ENCODE measurements around the gene SFMBT2. TPM values are rescaled to one million over a fixed set of nuclear protein-coding genes. Genes with fewer than 3 reads are reported as not detected.

The SFMBT2 gene
- total and polyA plus RNA-seq, 2 of the 13 experiments (the other 11 are each of a cell fraction or from before 2014, with no cell fraction given), result 0.01 to 0.02 TPM

DNA sequence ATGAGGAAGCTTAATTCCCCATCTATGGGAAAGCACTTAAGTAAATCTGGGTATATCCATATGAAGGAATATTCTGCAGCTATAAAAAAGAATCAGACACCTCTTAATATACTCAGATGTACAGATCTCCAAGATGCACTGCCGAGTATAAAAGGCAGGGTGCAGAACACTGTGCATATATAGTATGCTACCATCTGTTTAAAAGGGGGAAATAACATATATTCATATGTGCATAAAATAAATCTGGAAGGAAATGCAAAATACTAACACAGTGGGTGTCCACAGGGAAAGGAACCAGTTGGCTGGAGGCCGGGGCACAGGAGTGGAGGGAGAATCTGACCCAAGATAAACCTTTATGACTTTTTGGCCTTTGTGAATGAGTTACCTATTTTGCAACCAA lies 201.4 kb downstream of the SFMBT2 start (continued):
- TF ChIP-seq, protein P1, sequence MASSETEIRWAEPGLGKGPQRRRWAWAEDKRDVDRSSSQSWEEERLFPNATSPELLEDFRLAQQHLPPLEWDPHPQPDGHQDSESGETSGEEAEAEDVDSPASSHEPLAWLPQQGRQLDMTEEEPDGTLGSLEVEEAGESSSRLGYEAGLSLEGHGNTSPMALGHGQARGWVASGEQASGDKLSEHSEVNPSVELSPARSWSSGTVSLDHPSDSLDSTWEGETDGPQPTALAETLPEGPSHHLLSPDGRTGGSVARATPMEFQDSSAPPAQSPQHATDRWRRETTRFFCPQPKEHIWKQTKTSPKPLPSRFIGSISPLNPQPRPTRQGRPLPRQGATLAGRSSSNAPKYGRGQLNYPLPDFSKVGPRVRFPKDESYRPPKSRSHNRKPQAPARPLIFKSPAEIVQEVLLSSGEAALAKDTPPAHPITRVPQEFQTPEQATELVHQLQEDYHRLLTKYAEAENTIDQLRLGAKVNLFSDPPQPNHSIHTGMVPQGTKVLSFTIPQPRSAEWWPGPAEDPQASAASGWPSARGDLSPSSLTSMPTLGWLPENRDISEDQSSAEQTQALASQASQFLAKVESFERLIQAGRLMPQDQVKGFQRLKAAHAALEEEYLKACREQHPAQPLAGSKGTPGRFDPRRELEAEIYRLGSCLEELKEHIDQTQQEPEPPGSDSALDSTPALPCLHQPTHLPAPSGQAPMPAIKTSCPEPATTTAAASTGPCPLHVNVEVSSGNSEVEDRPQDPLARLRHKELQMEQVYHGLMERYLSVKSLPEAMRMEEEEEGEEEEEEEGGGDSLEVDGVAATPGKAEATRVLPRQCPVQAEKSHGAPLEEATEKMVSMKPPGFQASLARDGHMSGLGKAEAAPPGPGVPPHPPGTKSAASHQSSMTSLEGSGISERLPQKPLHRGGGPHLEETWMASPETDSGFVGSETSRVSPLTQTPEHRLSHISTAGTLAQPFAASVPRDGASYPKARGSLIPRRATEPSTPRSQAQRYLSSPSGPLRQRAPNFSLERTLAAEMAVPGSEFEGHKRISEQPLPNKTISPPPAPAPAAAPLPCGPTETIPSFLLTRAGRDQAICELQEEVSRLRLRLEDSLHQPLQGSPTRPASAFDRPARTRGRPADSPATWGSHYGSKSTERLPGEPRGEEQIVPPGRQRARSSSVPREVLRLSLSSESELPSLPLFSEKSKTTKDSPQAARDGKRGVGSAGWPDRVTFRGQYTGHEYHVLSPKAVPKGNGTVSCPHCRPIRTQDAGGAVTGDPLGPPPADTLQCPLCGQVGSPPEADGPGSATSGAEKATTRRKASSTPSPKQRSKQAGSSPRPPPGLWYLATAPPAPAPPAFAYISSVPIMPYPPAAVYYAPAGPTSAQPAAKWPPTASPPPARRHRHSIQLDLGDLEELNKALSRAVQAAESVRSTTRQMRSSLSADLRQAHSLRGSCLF (CRISPR knock-in tag; IDR thresholded peaks at IDR 0.05; ENCODE audit: borderline replicate concordance), result no peak
- TF ChIP-seq YY1 (IDR thresholded peaks at IDR 0.05; ENCODE audit: insufficient read depth, insufficient replicate concordance, low read depth, low read length), result no peak
- no peak for TF ChIP-seq ZFP36L2 (CRISPR knock-in tag; IDR thresholded peaks at IDR 0.05)
- TF ChIP-seq PLRG1 (conservative IDR thresholded peaks at IDR 0.05), result no peak
- TF ChIP-seq SMYD3 (CRISPR knock-in tag; IDR thresholded peaks at IDR 0.05), result no peak
- no peak for TF ChIP-seq DNMT1 (CRISPR knock-in tag; IDR thresholded peaks at IDR 0.05)
- no peak for TF ChIP-seq ATM (IDR thresholded peaks at IDR 0.05; ENCODE audit: borderline replicate concordance)
- TF ChIP-seq ZEB1 (IDR thresholded peaks at IDR 0.05; ENCODE audit: insufficient replicate concordance, low read depth), result no peak
- no peak for TF ChIP-seq CREM (IDR thresholded peaks at IDR 0.05)
- no peak for TF ChIP-seq CREM (CRISPR knock-in tag; IDR thresholded peaks at IDR 0.05)

Data from HepG2 (cell line).